Neuronal stem cell (in vitro differentiated cells): ENCODE measurements around the gene XYLT1.

Experiments used
- DNase-seq: peaks from one replicate; pipeline ENCODE4 v3.0.0-alpha.2; 2013; ENCODE audit warnings: low spot score
- H2AFZ ChIP-seq: one replicate; pipeline ENCODE4 v1.6.1; 2013; ENCODE audit warnings: mild to moderate bottlenecking, low read length, inconsistent platforms
- H2AK5ac ChIP-seq: 2 replicates; pipeline ENCODE4 v1.6.1; 2013; ENCODE audit warnings: low read depth, mild to moderate bottlenecking, inconsistent platforms, low read length, moderate library complexity, mixed read lengths
- H2BK120ac ChIP-seq: 2 replicates; pipeline ENCODE4 v1.6.1; 2013; ENCODE audit warnings: low read depth, mild to moderate bottlenecking, inconsistent platforms, low read length, moderate library complexity, mixed read lengths
- H2BK12ac ChIP-seq: one replicate; pipeline ENCODE4 v1.6.1; 2013; ENCODE audit warnings: low read length, inconsistent platforms
- H2BK15ac ChIP-seq: 2 replicates; pipeline ENCODE4 v1.6.1; 2013; ENCODE audit warnings: mild to moderate bottlenecking, low read length, inconsistent platforms, mixed read lengths
- H2BK5ac ChIP-seq: one replicate; pipeline ENCODE4 v1.6.1; 2013; ENCODE audit warnings: inconsistent platforms, mild to moderate bottlenecking, low read length, moderate library complexity
- H3K14ac ChIP-seq: one replicate; pipeline ENCODE4 v1.6.1; 2013; ENCODE audit warnings: low read length, inconsistent platforms
- H3K18ac ChIP-seq: 2 replicates; pipeline ENCODE4 v1.6.1; 2013; ENCODE audit warnings: low read length, inconsistent platforms
- H3K23ac ChIP-seq: 2 replicates; pipeline ENCODE4 v1.6.1; 2013; ENCODE audit warnings: low read depth, mild to moderate bottlenecking, mixed read lengths, low read length, inconsistent platforms; ENCODE audit not compliant: poor library complexity
- H3K27ac ChIP-seq: replicated peaks from 3 replicates; pipeline ENCODE4 v1.5.1; 2013; ENCODE audit warnings: low read length, inconsistent platforms
- H3K27me3 ChIP-seq, 3 experiments: 2 replicates each; pipeline ENCODE4 v1.6.1; 2013; ENCODE audit warnings: low read length in 3 of 3, mild to moderate bottlenecking in 2 of 3, inconsistent platforms in 1 of 3, low read depth in 1 of 3, mixed read lengths in 1 of 3, moderate library complexity in 1 of 3; ENCODE audit not compliant: control insufficient read depth in 3 of 3, insufficient read depth in 3 of 3
- H3K36me3 ChIP-seq, 2 donors: replicated peaks in 1 of 2; 2 replicates each; pipeline ENCODE4 v1.6.1; 2013; ENCODE audit warnings: low read length in 2 of 2; ENCODE audit not compliant: control insufficient read depth in 2 of 2, insufficient read depth in 2 of 2
- H3K4ac ChIP-seq: 2 replicates; pipeline ENCODE4 v1.6.1; 2013; ENCODE audit warnings: inconsistent platforms, mild to moderate bottlenecking, low read length, moderate library complexity
- H3K4me1 ChIP-seq, 2 donors: 1 replicate in 1 of 2; 2 replicates in 1 of 2; pipeline ENCODE4 v1.6.1; 2013; ENCODE audit warnings: low read length in 2 of 2, low read depth in 1 of 2; ENCODE audit not compliant: control insufficient read depth in 2 of 2, insufficient read depth in 1 of 2
- H3K4me2 ChIP-seq: one replicate; pipeline ENCODE4 v1.6.1; 2013; ENCODE audit warnings: mild to moderate bottlenecking, low read length, inconsistent platforms; ENCODE audit not compliant: insufficient read depth, poor library complexity, severe bottlenecking
- H3K4me3 ChIP-seq, 2 donors: 2 replicates each; pipeline ENCODE4 v1.5.1; 2013; ENCODE audit warnings: low read length in 2 of 2, mild to moderate bottlenecking in 2 of 2, inconsistent platforms in 1 of 2, moderate library complexity in 1 of 2
- H3K79me1 ChIP-seq: one replicate; pipeline ENCODE4 v1.6.1; 2013; ENCODE audit warnings: low read depth, mild to moderate bottlenecking, inconsistent platforms, low read length, moderate library complexity
- H3K9ac ChIP-seq: one replicate; pipeline ENCODE4 v1.6.1; 2013; ENCODE audit warnings: mild to moderate bottlenecking, low read depth, low read length, inconsistent platforms; ENCODE audit not compliant: poor library complexity
- H3K9me3 ChIP-seq, 2 donors: replicated peaks in 1 of 2; 2 replicates each; pipeline versions ENCODE3 to v1.6.1; 2013; ENCODE audit warnings: low read length in 2 of 2, mild to moderate bottlenecking in 2 of 2, inconsistent platforms in 1 of 2, low read depth in 1 of 2, mixed read lengths in 1 of 2, moderate library complexity in 1 of 2; ENCODE audit not compliant: control insufficient read depth in 2 of 2, insufficient read depth in 1 of 2
- H4K8ac ChIP-seq: one replicate; pipeline ENCODE4 v1.6.1; 2013; ENCODE audit warnings: low read depth, mild to moderate bottlenecking, inconsistent platforms, low read length, moderate library complexity
- H4K91ac ChIP-seq: one replicate; pipeline ENCODE4 v1.6.1; 2013; ENCODE audit warnings: low read length, low read depth, mild to moderate bottlenecking, inconsistent platforms; ENCODE audit not compliant: poor library complexity
- WGBS, 2 donors: extraction: QIAGEN DNeasy Blood & Tissue Kit; methylation state at CpG; one replicate each; pipeline ENCODE4 v1.1.7; 2013; ENCODE audit warnings: missing lambda C conversion rate in 2 of 2, mixed read lengths in 1 of 2; ENCODE audit not compliant: insufficient read length in 2 of 2, insufficient replicate concordance in 1 of 2; ENCODE audit errors: extremely low coverage in 2 of 2; 5-methylcytosine and 5-hydroxymethylcytosine counted together

Gene XYLT1

GRCh38 chr16:17392127-17392856 is 78.5 kb downstream of the XYLT1 start:
- no peak overlapping the region for H3K4me3 ChIP-seq
- no peak overlapping the region for H3K27ac ChIP-seq
- H3K23ac ChIP-seq: no peak overlapping the region
- no peak overlapping the region for H3K9ac ChIP-seq
- no peaks in the 10 kb centered on the region for H3K36me3 ChIP-seq
- H3K4me1 ChIP-seq: peaks cover 0 to 11% of the 10 kb centered on the region in 2 donors
- H2BK120ac ChIP-seq: no peak overlapping the region
- H2BK12ac ChIP-seq: no peak overlapping the region
- H3K79me1 ChIP-seq: no peaks in the 10 kb centered on the region
- H3K27me3 ChIP-seq: no peaks in the 10 kb centered on the region
- no peak overlapping the region for H3K4me2 ChIP-seq
- no peak for DNase-seq
- no peak overlapping the region for H4K91ac ChIP-seq
- H2BK15ac ChIP-seq: no peak overlapping the region
- H2AK5ac ChIP-seq: no peak overlapping the region
- no peak overlapping the region for H3K4ac ChIP-seq
- no CpG with 5 or more reads among the region's 8 CpGs for WGBS, 2 donors
- H3K14ac ChIP-seq: no peak overlapping the region
- H4K8ac ChIP-seq: no peak overlapping the region
- no peaks in the 10 kb centered on the region for H3K9me3 ChIP-seq
- H2AFZ ChIP-seq: no peak overlapping the region
- no peak overlapping the region for H2BK5ac ChIP-seq
- H3K18ac ChIP-seq: no peak overlapping the region

GRCh38 chr16:17391715-17392114 is 79.0 kb downstream of the XYLT1 start:
- H4K91ac ChIP-seq: no peak overlapping the region
- H3K4me1 ChIP-seq: peaks cover 0 to 17% of the 10 kb centered on the region in 2 donors
- no peaks in the 10 kb centered on the region for H3K36me3 ChIP-seq
- H2AFZ ChIP-seq: no peak overlapping the region
- H3K4me2 ChIP-seq: no peak overlapping the region
- no peak overlapping the region for H3K4ac ChIP-seq
- no peak overlapping the region for H2BK15ac ChIP-seq
- no peak overlapping the region for H4K8ac ChIP-seq
- no peak overlapping the region for H2BK120ac ChIP-seq
- no peaks in the 10 kb centered on the region for H3K79me1 ChIP-seq
- H3K14ac ChIP-seq: no peak overlapping the region
- no CpG with 5 or more reads among the region's 5 CpGs for WGBS, 2 donors
- H3K27me3 ChIP-seq: no peaks in the 10 kb centered on the region
- H3K27ac ChIP-seq: no peak overlapping the region
- no peak overlapping the region for H2AK5ac ChIP-seq
- no peak for DNase-seq
- H3K18ac ChIP-seq: no peak overlapping the region
- H2BK5ac ChIP-seq: no peak overlapping the region
- no peak overlapping the region for H2BK12ac ChIP-seq
- H3K4me3 ChIP-seq: no peak overlapping the region
- H3K23ac ChIP-seq: no peak overlapping the region
- no peak overlapping the region for H3K9ac ChIP-seq
- no peaks in the 10 kb centered on the region for H3K9me3 ChIP-seq

- H3K9ac ChIP-seq: no peak overlapping the region
- no peak overlapping the region for H2AFZ ChIP-seq
- no peak overlapping the region for H4K91ac ChIP-seq
- H3K9me3 ChIP-seq: no peaks in the 10 kb centered on the region
- no peak overlapping the region for H3K23ac ChIP-seq
- H2BK5ac ChIP-seq: no peak overlapping the region
- no peak overlapping the region for H3K4me2 ChIP-seq
- H2BK12ac ChIP-seq: no peak overlapping the region
- H3K79me1 ChIP-seq: no peaks in the 10 kb centered on the region
- no peak overlapping the region for H3K14ac ChIP-seq
- DNase-seq: no peak
- no CpG with 5 or more reads among the region's 4 CpGs for WGBS, 2 donors
- H2AK5ac ChIP-seq: no peak overlapping the region
- no peaks in the 10 kb centered on the region for H3K36me3 ChIP-seq
- H3K4me1 ChIP-seq: peaks cover 0 to 26% of the 10 kb centered on the region in 2 donors
- no peak overlapping the region for H3K18ac ChIP-seq
- H3K27me3 ChIP-seq: no peaks in the 10 kb centered on the region
- H3K27ac ChIP-seq: no peak overlapping the region
- H3K4ac ChIP-seq: no peak overlapping the region
- H2BK120ac ChIP-seq: no peak overlapping the region
- no peak overlapping the region for H2BK15ac ChIP-seq
- no peak overlapping the region for H3K4me3 ChIP-seq
- H4K8ac ChIP-seq: no peak overlapping the region
Observed at GRCh38 chr16:17389384-17389783, 81.4 kb downstream of the XYLT1 start.

GRCh38 chr16:17387256-17387655 is 83.5 kb downstream of the XYLT1 start:
- Histone ChIP-seq H3K14ac (no peak overlapping the region), H3K27ac (no peak overlapping the region), H2AFZ (no peak overlapping the region), H3K4me3 (no peak overlapping the region), H2BK120ac (no peak overlapping the region), H3K9me3 (no peaks in the 10 kb centered on the region), H4K91ac (no peak overlapping the region), H2BK15ac (no peak overlapping the region), H2AK5ac (no peak overlapping the region), H3K4me1 (peaks cover 9 to 27% of the 10 kb centered on the region in 2 donors), H4K8ac (no peak overlapping the region), H3K79me1 (no peaks in the 10 kb centered on the region), H3K18ac (no peak overlapping the region), H3K27me3 (no peaks in the 10 kb centered on the region), H3K23ac (no peak overlapping the region), H2BK12ac (no peak overlapping the region), H3K4ac (no peak overlapping the region), H3K9ac (no peak overlapping the region), H3K36me3 (no peaks in the 10 kb centered on the region), H3K4me2 (no peak overlapping the region), H2BK5ac (no peak overlapping the region)
- DNase-seq: no peak
- WGBS, 2 donors: no CpG with 5 or more reads among the region's 4 CpGs
